Measurements from ENCODE around the gene AIFM1. TPM values are rescaled to one million over a fixed set of nuclear protein-coding genes. Genes with fewer than 3 reads are reported as not detected.

Gene AIFM1
- total and polyA plus RNA-seq, 2 of the 4 experiments (the other 2 are of a cell fraction): 22.0 to 27.4 TPM

GRCh38 chrX:130158311-130158710 lies 7.3 kb downstream of the AIFM1 start:
- Histone ChIP-seq H3K56ac (ENCODE audit: extremely low read depth, insufficient read depth, low read length) (no peak overlapping the region), H3K4me1 (ENCODE audit: control insufficient read depth, insufficient read depth, low read length) (no peaks in the 10 kb centered on the region), H4K8ac (ENCODE audit: low read depth in 2 of 2, low read length in 2 of 2) (no peak overlapping the region), H2AK5ac (ENCODE audit: low read depth, low read length) (no peak overlapping the region), H3K4me3 (ENCODE audit: insufficient read depth, low read depth, low read length) (no peak overlapping the region), H3K23ac (ENCODE audit: low read depth, low read length) (no peak overlapping the region), H2BK5ac (ENCODE audit: low read depth, low read length, poor library complexity, severe bottlenecking) (no peak overlapping the region), H2BK15ac (ENCODE audit: low read depth, low read length) (no peak overlapping the region), H3K79me1 (ENCODE audit: low read depth in 1 of 2, low read length in 2 of 2) (peaks cover 0 to 2% of the 10 kb centered on the region in 2 experiments; a peak in 1 of 4 replicates), H2AK9ac (replicated peaks; ENCODE audit: low read depth, low read length, poor library complexity) (no peak overlapping the region), H3K4ac (ENCODE audit: low read depth, low read length) (no peak overlapping the region), H2BK120ac (ENCODE audit: low read depth, low read length) (no peak overlapping the region), H2BK20ac (ENCODE audit: low read depth, low read length) (no peak overlapping the region), H2AFZ (replicated peaks; ENCODE audit: low read length, poor library complexity) (no peak overlapping the region), H3K27ac (ENCODE audit: insufficient read depth, low read length) (no peak overlapping the region), H3K27me3 (ENCODE audit: control insufficient read depth, insufficient read depth, low read length) (no peaks in the 10 kb centered on the region), H3K9me3 (ENCODE audit: control insufficient read depth, insufficient read depth, low read length) (no peaks in the 10 kb centered on the region), H4K91ac (ENCODE audit: insufficient read depth, low read depth, low read length) (no peak overlapping the region), H3K9me1 (ENCODE audit: insufficient read depth, low read length) (no peaks in the 10 kb centered on the region), H3K18ac (ENCODE audit: low read depth, low read length) (no peak overlapping the region), H4K5ac (ENCODE audit: low read depth, low read length) (no peak overlapping the region), H3K4me2 (ENCODE audit: low read depth, low read length) (no peak overlapping the region), H3K9ac (ENCODE audit: low read depth, low read length) (no peak overlapping the region), H3K36me3 (ENCODE audit: control insufficient read depth, insufficient read depth, low read length) (no peaks in the 10 kb centered on the region), H3K14ac (replicated peaks; ENCODE audit: low read depth, low read length) (no peak overlapping the region), H4K20me1 (ENCODE audit: insufficient read depth, low read length) (no peaks in the 10 kb centered on the region)
- DNase-seq (no peak), ATAC-seq (ENCODE audit: low read depth) (no peak)
- dilution Hi-C loops (cut with HindIII; ENCODE audit: low sequenced_read_pairs, unreplicated experiment) (no loop called here), intact Hi-C loops (cut with micrococcal nuclease) (no loop called here), in situ Hi-C loops (cut with MboI; ENCODE audit: low sequenced_read_pairs) (no loop called here)
- CTCF ChIA-PET: no interaction called here
- TF ChIP-seq RFX5 (IDR thresholded peaks at IDR 0.05; ENCODE audit: low read depth, low read length) (no peak), CHD1 (IDR thresholded peaks at IDR 0.05; ENCODE audit: low read depth, low read length) (no peak), POLR2A (IDR thresholded peaks at IDR 0.05; ENCODE audit: low read depth, low read length) (no peak), ELK1 (IDR thresholded peaks at IDR 0.05; ENCODE audit: borderline replicate concordance, low read depth, low read length) (no peak), RCOR1 (IDR thresholded peaks at IDR 0.05; ENCODE audit: insufficient replicate concordance, low read length) (no peak), SMC3 (IDR thresholded peaks at IDR 0.05; ENCODE audit: low read depth, low read length) (no peak), CEBPB (IDR thresholded peaks at IDR 0.05; ENCODE audit: low read depth, low read length) (no peak), MAFK (IDR thresholded peaks at IDR 0.05; ENCODE audit: low read depth, low read length) (no peak), NFE2L2 (IDR thresholded peaks at IDR 0.05; ENCODE audit: low read depth, low read length) (no peak), RAD21 (IDR thresholded peaks at IDR 0.05; ENCODE audit: low read length) (no peak), FOS (IDR thresholded peaks at IDR 0.05; ENCODE audit: low read depth, low read length) (no peak), MAZ (IDR thresholded peaks at IDR 0.05; ENCODE audit: borderline replicate concordance, low read depth, low read length) (no peak), BHLHE40 (IDR thresholded peaks at IDR 0.05; ENCODE audit: low read depth, low read length) (no peak), MXI1 (IDR thresholded peaks at IDR 0.05; ENCODE audit: borderline replicate concordance, low read depth, low read length) (no peak), CTCF (conservative IDR thresholded peaks at IDR 0.05; ENCODE audit: low read depth, low read length) (no peak), USF2 (IDR thresholded peaks at IDR 0.05; ENCODE audit: low read depth, low read length) (no peak)
- POLR2A ChIA-PET (ENCODE audit: unreplicated experiment): no interaction called here
- no TSS peak for BruUV-seq (replicated peaks)
- WGBS, 2 experiments (ENCODE audit: extremely low coverage in 2 of 2, insufficient read length in 1 of 2): no CpG with 5 or more reads among the region's 2 CpGs

Measured in IMR-90 (cell line).